CD4-positive, alpha-beta memory T cell (primary cell): ENCODE measurements around the gene MINDY3. TPM values are rescaled to one million over a fixed set of nuclear protein-coding genes. Genes with fewer than 3 reads are reported as not detected.

Source experiments
- CTCF ChIA-PET: fragments of 350-600 bp; sonication (Branson Sonifier 250); formaldehyde crosslinking; loops from one replicate; lab custom pipeline; 2021; ENCODE audit warnings: inconsistent platforms; ENCODE audit not compliant: partially characterized antibody; lab: Charles Lee
- POLR2A ChIA-PET: fragments of 350-600 bp; sonication (Branson Sonifier 250); formaldehyde crosslinking; loops from one replicate; lab custom pipeline; 2021; ENCODE audit not compliant: partially characterized antibody; lab: Charles Lee
- DNase-seq, 5 donors: peaks; one replicate each; pipeline versions ENCODE4 v3.0.0 to v3.0.0-alpha.2; 2020 to 2022; ENCODE audit warnings: mixed read lengths in 1 of 5
- H3K27ac ChIP-seq: one replicate; pipeline ENCODE4 v1.7.0; 2013; ENCODE audit warnings: low read depth, low read length
- H3K27me3 ChIP-seq: 2 replicates; pipeline ENCODE4 v1.7.0; 2013; ENCODE audit warnings: mild to moderate bottlenecking, low read length, moderate library complexity; ENCODE audit not compliant: insufficient read depth
- H3K36me3 ChIP-seq: 2 replicates; pipeline ENCODE4 v1.7.0; 2013; ENCODE audit warnings: mild to moderate bottlenecking, low read length, moderate library complexity; ENCODE audit not compliant: insufficient read depth
- H3K4me1 ChIP-seq: 2 replicates; pipeline ENCODE4 v1.7.0; 2013; ENCODE audit warnings: mild to moderate bottlenecking, low read length, moderate library complexity; ENCODE audit not compliant: insufficient read depth
- H3K4me3 ChIP-seq, 2 donors: one replicate each; pipeline ENCODE4 v1.7.0; 2013; ENCODE audit warnings: low read length in 2 of 2, mild to moderate bottlenecking in 1 of 2
- H3K9me3 ChIP-seq, 2 donors: one replicate each; pipeline ENCODE4 v1.7.0; 2013; ENCODE audit warnings: low read length in 2 of 2, control low read depth in 1 of 2; ENCODE audit not compliant: control insufficient read depth in 1 of 2
- H3K27ac Mint-ChIP-seq, 7 donors: one replicate each; pipeline ENCODE4 v1.8.0; 2020 to 2021; ENCODE audit warnings: mixed read lengths in 7 of 7, mild to moderate bottlenecking in 6 of 7, inconsistent platforms in 3 of 7, moderate library complexity in 3 of 7
- H3K27me3 Mint-ChIP-seq, 2 donors: one replicate each; pipeline ENCODE4 v1.8.0; 2020 to 2021; ENCODE audit warnings: mixed read lengths in 2 of 2
- H3K36me3 Mint-ChIP-seq, 2 donors: one replicate each; pipeline ENCODE4 v1.8.0; 2020 to 2021; ENCODE audit warnings: mixed read lengths in 2 of 2, inconsistent platforms in 1 of 2, mild to moderate bottlenecking in 1 of 2
- H3K4me1 Mint-ChIP-seq, 4 donors: one replicate each; pipeline ENCODE4 v1.8.0; 2020 to 2021; ENCODE audit warnings: mixed read lengths in 4 of 4, mild to moderate bottlenecking in 1 of 4
- H3K4me3 Mint-ChIP-seq, 8 donors: one replicate each; pipeline ENCODE4 v1.8.0; 2020 to 2021; ENCODE audit warnings: mixed read lengths in 8 of 8, mild to moderate bottlenecking in 7 of 8, moderate library complexity in 6 of 8, inconsistent platforms in 3 of 8
- H3K9me3 Mint-ChIP-seq, 8 donors: one replicate each; pipeline ENCODE4 v1.8.0; 2020 to 2021; ENCODE audit warnings: mixed read lengths in 8 of 8, mild to moderate bottlenecking in 5 of 8, inconsistent platforms in 3 of 8, moderate library complexity in 1 of 8
- intact Hi-C: fragments of 100-400 bp; cut with micrococcal nuclease; formaldehyde crosslinking; loops from one replicate; pipeline ENCODE4 v1.15.1; 2023
- polyA plus RNA-seq, 2 donors: library from polyadenylated mRNA; unstranded; fragments of 300-500 nt; fragmentation: Illumina TruSeq; gene quantifications; one replicate each; pipeline ENCODE4 v1.2.3, GENCODE V29; 2021
- total RNA-seq, 2 experiments: library from RNA; stranded (reverse); gene quantifications; one replicate each; pipeline ENCODE4 v1.2.3, GENCODE V29; 2021

MINDY3 gene
- total and polyA plus RNA-seq, 4 experiments from 2014 or later, result 2.1 to 40.4 (median 21.0) TPM

DNA sequence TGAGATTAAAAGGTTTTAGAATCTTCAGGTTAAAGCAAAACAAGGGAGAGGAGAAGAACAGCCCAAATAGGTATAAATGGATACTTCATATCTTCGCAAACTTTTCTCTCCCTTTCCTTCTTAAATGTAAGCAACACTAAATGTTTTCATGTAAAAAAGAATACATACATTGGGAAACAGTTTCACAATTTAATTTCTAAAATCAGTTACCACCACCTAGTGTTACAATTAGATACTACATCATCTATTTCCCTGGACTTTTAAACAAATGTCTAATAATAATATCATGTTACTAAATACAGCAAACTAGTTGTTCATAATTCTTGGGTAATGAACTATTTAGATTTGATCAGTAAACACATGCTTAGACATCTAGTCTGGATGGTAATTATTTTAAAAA is 35.8 kb downstream of the MINDY3 start:
- CTCF ChIA-PET, result no interaction called here

DNA sequence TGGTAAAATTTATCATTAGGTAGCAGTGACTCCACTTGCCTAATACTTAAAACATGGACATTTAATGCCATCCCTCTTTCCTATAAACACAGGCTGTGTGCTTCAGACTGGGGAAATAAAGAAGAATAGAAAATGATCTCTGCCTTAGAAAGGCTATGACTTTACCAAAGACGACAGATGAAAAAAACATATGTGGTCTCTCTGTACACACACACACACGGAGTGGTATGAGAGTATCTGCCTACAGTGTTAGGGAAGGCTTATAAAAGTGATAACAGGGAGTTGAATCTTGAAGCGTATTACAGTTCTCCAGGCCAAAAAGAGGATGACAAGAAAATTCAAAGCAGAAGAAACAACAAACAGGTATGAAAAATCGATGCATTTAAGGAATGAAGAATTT is 38.2 kb downstream of the MINDY3 start:
- intact Hi-C loops, result loop anchor here (10.0 kb wide), 1 partner anchor 387 kb away; no protein-coding TSS in a partner anchor
- no peak overlapping the region for H3K4me3 Mint-ChIP-seq

More for the DNA sequence above, 35.8 kb downstream of the MINDY3 start:
- POLR2A ChIA-PET, result no interaction called here
- no peaks in the 10 kb centered on the region for H3K4me1 ChIP-seq
- Mint-ChIP-seq H3K36me3 (peaks cover 59 to 65% of the 10 kb centered on the region in 2 donors), H3K27ac (no peak overlapping the region), H3K4me1 (peaks cover 0 to 7% (median 1%) of the 10 kb centered on the region in 4 donors), H3K27me3 (no peaks in the 10 kb centered on the region), H3K9me3 (no peaks in the 10 kb centered on the region), H3K4me3 (no peak overlapping the region)
- H3K9me3 ChIP-seq, result no peaks in the 10 kb centered on the region
- H3K4me3 ChIP-seq, result no peak overlapping the region
- peaks cover 10% of the 10 kb centered on the region for H3K36me3 ChIP-seq
- DNase-seq, result no peak
- intact Hi-C loops, result loop anchor here (10.0 kb wide), 1 partner anchor 390 kb away; no protein-coding TSS in a partner anchor
- H3K27me3 ChIP-seq, result no peaks in the 10 kb centered on the region
- H3K27ac ChIP-seq, result no peak overlapping the region

DNA sequence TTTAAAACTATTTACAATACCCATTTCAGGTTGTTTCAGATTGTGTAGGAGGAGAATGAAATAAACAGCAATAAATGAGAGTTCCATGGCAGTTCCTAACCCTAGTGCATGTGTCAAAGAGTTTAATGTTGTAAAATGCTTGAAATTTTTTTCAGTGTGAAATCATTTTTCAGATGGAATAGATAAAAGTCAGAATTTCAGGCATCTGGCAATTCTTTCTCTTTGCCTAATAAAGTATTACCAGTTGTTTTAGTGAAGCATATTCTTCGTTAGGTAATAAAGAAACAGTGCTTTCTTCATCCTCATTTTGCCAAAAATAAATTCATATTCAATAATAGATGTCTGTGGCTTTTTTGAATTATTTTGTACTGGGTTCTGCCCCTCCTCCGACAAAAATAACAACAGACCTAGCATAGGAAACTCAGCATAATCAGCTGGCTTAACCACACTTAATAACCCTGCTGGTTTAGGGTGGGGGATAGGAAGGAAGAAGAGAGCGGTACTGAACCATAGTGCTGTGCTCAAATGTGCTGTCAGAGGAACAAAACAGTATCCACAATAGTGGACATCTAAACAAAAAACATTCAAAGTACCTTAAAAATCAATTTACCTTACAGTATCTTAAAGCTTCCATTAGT is 39.1 kb downstream of the MINDY3 start:
- Histone ChIP-seq H3K27ac (no peak overlapping the region), H3K27me3 (no peaks in the 10 kb centered on the region), H3K4me1 (no peaks in the 10 kb centered on the region), H3K9me3 (no peaks in the 10 kb centered on the region), H3K36me3 (peaks cover 6% of the 10 kb centered on the region), H3K4me3 (no peak overlapping the region)
- POLR2A ChIA-PET, result no interaction called here
- DNase-seq, result no peak
- CTCF ChIA-PET, result no interaction called here
- intact Hi-C loops, result loop anchor here (10.0 kb wide), 1 partner anchor 386 kb away; no protein-coding TSS in a partner anchor
- Mint-ChIP-seq H3K27me3 (no peaks in the 10 kb centered on the region), H3K36me3 (peaks cover 63 to 70% of the 10 kb centered on the region in 2 donors), H3K27ac (no peak overlapping the region), H3K9me3 (no peaks in the 10 kb centered on the region), H3K4me1 (peaks cover 0 to 7% (median 0%) of the 10 kb centered on the region in 4 donors), H3K4me3 (no peak overlapping the region)

More for the DNA sequence above, 38.2 kb downstream of the MINDY3 start:
- no peaks in the 10 kb centered on the region for H3K9me3 ChIP-seq
- no peak for DNase-seq
- Mint-ChIP-seq H3K9me3 (no peaks in the 10 kb centered on the region), H3K4me1 (peaks cover 0 to 9% (median 0%) of the 10 kb centered on the region in 4 donors), H3K27ac (no peak overlapping the region), H3K36me3 (peaks cover 64 to 71% of the 10 kb centered on the region in 2 donors), H3K27me3 (no peaks in the 10 kb centered on the region)
- H3K27ac ChIP-seq, result no peak overlapping the region
- ChIA-PET CTCF (no interaction called here), POLR2A (no interaction called here)
- no peak overlapping the region for H3K4me3 ChIP-seq
- no peaks in the 10 kb centered on the region for H3K27me3 ChIP-seq
- peaks cover 6% of the 10 kb centered on the region for H3K36me3 ChIP-seq
- H3K4me1 ChIP-seq, result no peaks in the 10 kb centered on the region

DNA sequence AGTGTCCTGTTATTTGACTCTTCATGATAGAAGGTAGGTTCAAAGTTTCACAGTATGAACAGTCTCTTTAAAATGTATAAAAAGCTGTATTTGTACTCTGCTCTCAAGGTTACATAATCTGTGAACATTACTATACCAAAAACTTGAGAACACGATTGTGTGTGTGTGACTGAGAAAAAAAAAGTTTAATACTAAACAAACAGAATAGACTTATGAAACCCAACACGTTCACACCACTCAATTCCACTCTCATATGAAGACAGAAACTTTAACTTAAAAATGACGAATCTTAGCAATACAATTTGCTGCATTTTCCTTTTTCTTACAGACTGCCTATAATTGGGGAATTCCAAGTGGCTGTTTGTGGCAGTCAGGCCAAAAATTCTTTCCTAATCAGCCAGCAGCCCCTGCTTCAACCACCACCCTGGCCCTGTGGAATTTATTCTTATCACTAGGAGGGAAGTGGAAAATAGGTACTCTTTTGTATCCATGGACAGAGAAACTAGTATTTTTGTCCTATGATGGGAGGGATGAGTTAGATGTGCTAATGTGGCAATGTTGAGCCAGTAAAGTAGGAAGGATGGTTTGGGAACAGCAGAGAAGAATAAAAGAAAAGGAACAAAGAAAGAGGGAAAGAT is 42.8 kb downstream of the MINDY3 start:
- Mint-ChIP-seq H3K36me3 (peaks cover 68 to 71% of the 10 kb centered on the region in 2 donors), H3K27ac (peak overlapping the region in 3 of 7 donors; percentile 6 to 32 (median 9)), H3K4me1 (peaks cover 2 to 15% (median 7%) of the 10 kb centered on the region in 4 donors), H3K4me3 (no peak overlapping the region), H3K27me3 (no peaks in the 10 kb centered on the region), H3K9me3 (no peaks in the 10 kb centered on the region)
- Histone ChIP-seq H3K36me3 (peaks cover 6% of the 10 kb centered on the region), H3K4me1 (no peaks in the 10 kb centered on the region), H3K4me3 (no peak overlapping the region), H3K27ac (no peak overlapping the region), H3K27me3 (no peaks in the 10 kb centered on the region), H3K9me3 (no peaks in the 10 kb centered on the region)
- intact Hi-C loops, result no loop called here
- POLR2A ChIA-PET, result no interaction called here
- CTCF ChIA-PET, result interaction anchor here (1.4 kb wide), 1 partner anchor 11 kb away, joined by 5 read pairs; no protein-coding TSS in a partner anchor
- DNase-seq, result no peak

DNA sequence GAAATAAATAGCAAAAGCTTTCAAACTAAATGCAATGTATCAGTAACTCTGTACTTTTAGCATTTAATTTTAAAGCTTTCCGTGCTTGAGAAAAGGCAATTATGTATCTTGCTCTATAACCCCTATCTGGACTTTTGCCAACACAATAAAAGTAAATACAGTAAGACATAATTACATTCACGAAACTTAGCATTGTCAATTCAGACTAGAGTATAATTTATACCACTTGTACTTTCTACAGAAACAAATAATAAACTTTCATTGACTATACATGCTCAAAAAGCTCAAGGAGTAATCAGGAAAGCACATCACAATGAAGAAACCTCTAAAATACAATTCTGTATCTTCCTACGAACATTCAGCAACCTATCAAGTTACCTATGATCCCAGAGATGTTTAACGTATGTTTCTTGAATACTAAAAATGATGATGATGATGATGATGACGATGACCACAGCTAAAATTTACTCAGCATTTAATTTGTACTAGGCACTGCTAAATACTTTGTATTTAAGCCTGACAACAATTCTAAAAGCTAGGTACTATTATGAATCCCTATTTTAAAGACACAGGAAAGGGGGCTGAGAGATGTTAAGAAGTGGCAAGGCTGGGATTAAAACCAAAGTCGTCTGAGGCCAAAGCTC is 44.9 kb downstream of the MINDY3 start:
- H3K36me3 ChIP-seq, result no peaks in the 10 kb centered on the region
- peaks cover 53 to 65% of the 10 kb centered on the region in 2 donors for H3K36me3 Mint-ChIP-seq
- H3K27ac ChIP-seq, result no peak overlapping the region
- H3K27me3 Mint-ChIP-seq, result no peaks in the 10 kb centered on the region
- no peak overlapping the region for H3K4me3 ChIP-seq
- intact Hi-C loops, result no loop called here
- no peaks in the 10 kb centered on the region for H3K9me3 ChIP-seq
- ChIA-PET CTCF (interaction anchor here (0.9 to 1.3 kb wide), 2 partner anchors 9 to 87 kb away, joined by 3 read pairs; no protein-coding TSS in a partner anchor), POLR2A (no interaction called here)
- DNase-seq, result no peak
- no peaks in the 10 kb centered on the region for H3K27me3 ChIP-seq
- H3K4me1 Mint-ChIP-seq, result peaks cover 2 to 9% (median 8%) of the 10 kb centered on the region in 4 donors
- no peaks in the 10 kb centered on the region for H3K9me3 Mint-ChIP-seq
- no peak overlapping the region for H3K27ac Mint-ChIP-seq
- H3K4me1 ChIP-seq, result no peaks in the 10 kb centered on the region
- no peak overlapping the region for H3K4me3 Mint-ChIP-seq

DNA sequence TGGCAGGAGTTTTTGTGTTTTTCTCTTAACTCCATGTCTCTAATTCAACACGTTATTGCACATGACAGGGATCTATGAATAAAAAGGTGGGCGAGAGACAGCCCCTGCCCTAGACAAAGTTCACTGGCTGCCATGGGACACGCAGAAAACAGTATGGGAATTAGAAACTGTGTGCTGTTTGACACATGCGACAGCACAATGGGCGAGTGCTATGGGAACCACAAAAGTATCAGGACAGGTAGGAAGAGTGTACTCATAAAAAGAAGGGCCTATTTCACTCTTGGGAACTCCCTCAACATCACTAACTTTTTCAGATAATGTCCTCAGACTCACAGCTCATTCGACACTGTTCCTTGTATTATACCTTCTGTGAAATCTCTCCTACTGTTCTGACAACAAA is 45.7 kb downstream of the MINDY3 start:
- no peak for DNase-seq
- Histone ChIP-seq H3K4me3 (no peak overlapping the region), H3K4me1 (no peaks in the 10 kb centered on the region), H3K27ac (no peak overlapping the region), H3K27me3 (no peaks in the 10 kb centered on the region), H3K36me3 (no peaks in the 10 kb centered on the region), H3K9me3 (no peaks in the 10 kb centered on the region)
- H3K4me3 Mint-ChIP-seq, result no peak overlapping the region
- intact Hi-C loops, result no loop called here
- H3K4me1 Mint-ChIP-seq, result peaks cover 2 to 9% (median 8%) of the 10 kb centered on the region in 4 donors
- no peaks in the 10 kb centered on the region for H3K27me3 Mint-ChIP-seq
- H3K36me3 Mint-ChIP-seq, result peaks cover 48 to 58% of the 10 kb centered on the region in 2 donors
- ChIA-PET POLR2A (no interaction called here), CTCF (no interaction called here)
- H3K9me3 Mint-ChIP-seq, result no peaks in the 10 kb centered on the region
- peak overlapping the region in 1 of 7 donors; percentile 14 for H3K27ac Mint-ChIP-seq

DNA sequence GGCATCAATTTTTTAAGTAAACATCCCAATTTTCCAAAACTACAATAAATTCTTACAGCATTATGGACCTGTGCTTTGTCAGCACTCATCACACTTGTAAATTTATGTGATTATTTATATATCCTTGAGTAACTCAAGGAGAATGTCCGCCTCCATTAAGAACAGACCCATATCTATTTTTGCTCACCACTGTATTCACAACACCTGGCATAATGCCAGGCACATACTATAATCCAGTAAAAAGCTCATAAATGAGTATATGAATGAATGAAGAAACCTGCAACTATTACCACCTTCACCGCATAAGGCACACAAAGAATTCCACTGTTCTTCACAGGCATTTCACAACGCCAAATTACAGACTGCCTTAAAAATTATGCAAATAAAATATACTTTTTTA is 46.9 kb downstream of the MINDY3 start:
- H3K36me3 ChIP-seq, result no peaks in the 10 kb centered on the region
- H3K27ac ChIP-seq, result no peak overlapping the region
- Mint-ChIP-seq H3K9me3 (no peaks in the 10 kb centered on the region), H3K27me3 (no peaks in the 10 kb centered on the region), H3K4me1 (peaks cover 3 to 9% (median 8%) of the 10 kb centered on the region in 4 donors), H3K4me3 (no peak overlapping the region), H3K27ac (no peak overlapping the region), H3K36me3 (peaks cover 44 to 55% of the 10 kb centered on the region in 2 donors)
- POLR2A ChIA-PET, result no interaction called here
- no peak overlapping the region for H3K4me3 ChIP-seq
- no peaks in the 10 kb centered on the region for H3K27me3 ChIP-seq
- CTCF ChIA-PET, result interaction anchor here (1.2 kb wide), 1 partner anchor 14 kb away, joined by 4 read pairs; no protein-coding TSS in a partner anchor
- intact Hi-C loops, result no loop called here
- no peak for DNase-seq
- H3K4me1 ChIP-seq, result no peaks in the 10 kb centered on the region
- H3K9me3 ChIP-seq, result no peaks in the 10 kb centered on the region
